Uterus (tissue), 2 donors: ENCODE results near the gene MSX2.

Experiments used
- CTCF ChIP-seq, 4 experiments: fragments of 200-600 bp in 2 of 4; fragments of 450-650 bp in 2 of 4; sonication (generic) in 2 of 4; IDR thresholded peaks; one replicate each; pipeline ENCODE4 v1.5.1; 2016 to 2019; ENCODE audit warnings: antibody characterized with exemption in 4 of 4, mild to moderate bottlenecking in 2 of 4, moderate library complexity in 1 of 4
- POLR2A ChIP-seq, 2 donors: fragments of 450-650 bp; IDR thresholded peaks; one replicate each; pipeline ENCODE4 v1.6.1; 2016; ENCODE audit warnings: antibody characterized with exemption in 2 of 2, mild to moderate bottlenecking in 1 of 2, moderate library complexity in 1 of 2

GRCh38 chr5:174692982-174693422 lies 31.4 kb upstream of the MSX2 start:
- no peak for TF ChIP-seq CTCF (IDR thresholded peaks at IDR 0.05)
- TF ChIP-seq POLR2A (IDR thresholded peaks at IDR 0.05) = no peak
